ENCODE measurements around the gene NKAIN1.
"Not testable (repeated sequence)": the region's sequence is repeated elsewhere in the genome, so short reads cannot be mapped to it uniquely, and the experiment has no call there.

The NKAIN1 gene

DNA sequence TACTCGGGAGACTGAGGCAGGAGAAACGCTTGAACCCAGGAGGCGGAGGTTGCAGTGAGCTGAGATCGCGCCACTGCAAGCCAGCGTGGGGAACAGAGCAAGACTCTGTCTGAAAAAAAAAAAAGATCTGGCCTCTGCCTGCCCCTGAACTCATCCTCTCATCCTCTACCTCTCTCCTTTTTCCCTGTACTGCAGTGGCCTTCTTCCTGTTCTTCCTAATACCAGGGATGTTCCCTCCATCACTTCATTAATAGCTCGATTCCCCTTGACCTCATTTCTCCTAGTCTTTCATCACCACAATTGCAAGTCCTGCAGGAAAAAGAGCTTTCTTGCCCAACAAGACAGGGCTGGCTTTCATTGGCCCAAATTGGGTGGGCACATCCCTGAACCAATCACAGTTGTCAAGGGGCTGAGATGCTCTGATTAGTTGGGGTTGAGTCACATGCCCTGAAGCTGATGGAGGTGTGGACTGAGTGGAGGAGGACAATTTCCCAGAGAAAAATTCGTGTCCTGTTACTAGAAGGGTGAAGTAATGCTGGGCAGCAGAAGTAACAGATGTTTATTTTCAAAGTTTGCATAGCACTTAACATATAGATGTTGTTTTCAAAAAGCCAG is 87.4 kb downstream of the NKAIN1 start:
- no peak for ATAC-seq

DNA sequence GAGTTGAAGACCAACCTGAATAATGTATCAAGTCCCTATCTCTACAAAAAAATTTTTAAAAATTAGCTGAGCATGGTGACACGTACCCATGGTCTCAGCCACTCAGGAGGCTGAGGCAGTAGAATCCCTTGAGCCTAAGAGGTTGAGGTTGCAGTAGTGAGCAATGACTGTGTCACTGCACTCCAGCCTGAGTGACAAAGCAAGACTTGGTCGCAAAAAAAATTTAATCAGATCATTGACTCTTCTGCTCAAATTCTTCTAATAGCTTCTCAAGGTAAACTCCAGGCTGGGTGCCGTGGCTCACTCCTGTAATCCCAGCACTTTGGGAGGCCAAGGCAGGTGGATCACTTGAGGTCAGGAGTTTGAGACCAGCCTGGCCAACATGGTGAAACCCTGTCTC is 88.3 kb downstream of the NKAIN1 start:
- ATAC-seq, result no peak

DNA sequence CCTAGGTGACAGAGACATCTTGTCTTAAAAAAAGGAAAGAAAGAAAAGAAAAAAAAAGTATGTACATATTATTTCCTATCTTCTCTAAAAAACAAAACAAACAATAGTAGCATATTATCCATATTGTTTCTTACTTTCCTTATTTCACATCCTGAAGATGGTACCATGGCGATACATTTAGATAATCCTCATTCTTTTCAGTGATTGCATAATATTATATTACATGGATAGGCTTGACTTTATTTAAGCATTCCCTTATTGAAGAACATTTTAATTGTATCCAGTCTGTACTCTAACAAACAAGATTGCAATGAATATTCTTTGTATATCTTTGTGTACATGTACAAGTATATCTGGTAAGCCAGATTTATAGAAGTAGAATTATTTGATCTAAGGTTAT is 91.3 kb downstream of the NKAIN1 start:
- no peak for ATAC-seq

DNA sequence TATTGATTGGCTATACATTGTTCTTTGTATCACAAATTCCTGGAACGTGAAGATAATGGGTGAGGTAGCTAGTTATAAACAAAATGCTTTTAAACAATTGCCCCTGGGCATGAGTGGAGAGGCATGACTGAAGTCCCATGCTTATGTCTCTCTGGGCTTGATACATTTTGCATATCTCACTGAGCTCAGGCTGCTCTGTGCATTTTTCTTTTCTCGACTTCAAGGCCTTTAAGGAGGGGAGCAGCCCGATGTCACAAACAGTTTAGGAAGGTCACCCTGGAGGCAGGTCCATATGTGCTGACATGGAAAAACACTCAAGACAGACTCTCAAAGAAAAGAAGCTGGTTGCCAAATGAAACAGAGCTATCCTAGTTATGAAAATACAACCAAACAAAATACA is 94.0 kb downstream of the NKAIN1 start:
- no peak for ATAC-seq

DNA sequence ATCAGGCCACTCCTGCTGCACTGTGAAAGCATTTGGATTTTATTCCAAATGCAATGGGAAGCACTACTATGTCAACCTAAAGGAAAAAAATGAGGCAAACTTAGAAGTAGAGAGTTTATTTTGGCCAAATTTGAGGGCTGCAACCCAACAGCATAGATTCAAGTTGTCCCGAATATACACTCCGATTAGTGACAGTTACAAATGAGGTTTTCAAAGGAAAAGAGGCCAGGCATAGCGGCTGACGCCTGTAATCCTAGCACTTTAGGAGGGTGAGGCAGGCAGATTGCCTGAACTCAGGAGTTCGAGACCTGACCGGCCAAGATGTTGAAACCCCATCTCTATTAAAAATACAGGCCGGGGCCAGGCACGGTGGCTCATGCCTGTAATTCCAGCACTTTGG is 95.2 kb downstream of the NKAIN1 start:
- no peak for ATAC-seq

DNA sequence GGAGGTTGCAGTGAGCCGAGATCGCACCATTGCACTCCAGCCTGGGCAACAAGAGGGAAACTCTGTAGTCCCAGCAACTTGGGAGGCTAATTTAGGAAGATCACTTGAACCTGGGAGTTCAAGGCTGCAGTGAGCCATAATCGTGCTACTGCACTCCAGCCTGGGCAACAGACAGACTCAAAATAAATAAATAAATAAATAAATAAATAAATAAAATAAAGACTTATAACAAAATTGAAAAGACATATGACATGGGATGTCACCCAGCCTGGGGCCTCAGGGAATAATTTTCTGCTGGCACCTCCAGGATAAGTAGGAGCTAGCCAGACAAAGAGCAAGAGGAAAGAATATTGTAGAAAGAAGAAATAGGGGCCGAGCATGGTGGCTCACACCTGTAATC is 96.2 kb downstream of the NKAIN1 start:
- no peak for ATAC-seq

DNA sequence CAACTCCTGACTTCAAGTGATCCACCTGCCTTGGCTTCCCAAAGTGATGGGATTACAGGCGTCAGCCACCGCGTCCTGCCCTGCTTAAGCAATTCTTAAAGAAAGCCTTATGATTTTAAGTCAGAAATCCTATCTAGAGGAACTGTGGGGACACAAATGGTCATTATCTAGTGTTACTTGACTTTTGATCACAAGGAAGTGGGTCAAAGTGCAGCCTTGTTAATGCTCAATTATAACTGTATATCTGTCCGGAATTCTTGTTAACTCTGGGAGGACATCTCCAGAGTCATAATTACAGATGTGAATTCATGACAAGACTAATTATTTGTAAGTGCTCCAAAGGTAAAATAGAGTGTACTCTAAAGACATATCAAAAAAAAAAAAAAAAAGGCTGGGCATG is 97.3 kb downstream of the NKAIN1 start:
- no peak for ATAC-seq

DNA sequence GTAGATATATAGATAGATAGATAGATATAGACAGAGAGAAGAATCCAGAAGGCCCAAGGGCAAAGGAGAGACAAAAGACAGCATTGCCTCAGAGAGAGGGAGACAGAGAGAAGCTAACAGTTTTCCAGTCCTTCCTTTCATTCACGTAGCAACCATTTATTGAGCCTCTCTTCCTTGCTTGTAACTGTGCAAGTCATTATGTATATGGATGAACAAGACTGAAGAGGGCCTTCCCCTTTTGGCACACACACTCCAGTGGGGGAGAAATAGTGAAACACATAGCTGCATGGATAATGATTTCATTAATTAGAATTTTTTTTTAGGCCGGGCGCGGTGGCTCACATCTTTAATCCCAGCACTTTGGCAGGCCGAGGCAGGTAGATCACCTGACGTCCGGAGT is 99.4 kb downstream of the NKAIN1 start:
- no peak for ATAC-seq

DNA sequence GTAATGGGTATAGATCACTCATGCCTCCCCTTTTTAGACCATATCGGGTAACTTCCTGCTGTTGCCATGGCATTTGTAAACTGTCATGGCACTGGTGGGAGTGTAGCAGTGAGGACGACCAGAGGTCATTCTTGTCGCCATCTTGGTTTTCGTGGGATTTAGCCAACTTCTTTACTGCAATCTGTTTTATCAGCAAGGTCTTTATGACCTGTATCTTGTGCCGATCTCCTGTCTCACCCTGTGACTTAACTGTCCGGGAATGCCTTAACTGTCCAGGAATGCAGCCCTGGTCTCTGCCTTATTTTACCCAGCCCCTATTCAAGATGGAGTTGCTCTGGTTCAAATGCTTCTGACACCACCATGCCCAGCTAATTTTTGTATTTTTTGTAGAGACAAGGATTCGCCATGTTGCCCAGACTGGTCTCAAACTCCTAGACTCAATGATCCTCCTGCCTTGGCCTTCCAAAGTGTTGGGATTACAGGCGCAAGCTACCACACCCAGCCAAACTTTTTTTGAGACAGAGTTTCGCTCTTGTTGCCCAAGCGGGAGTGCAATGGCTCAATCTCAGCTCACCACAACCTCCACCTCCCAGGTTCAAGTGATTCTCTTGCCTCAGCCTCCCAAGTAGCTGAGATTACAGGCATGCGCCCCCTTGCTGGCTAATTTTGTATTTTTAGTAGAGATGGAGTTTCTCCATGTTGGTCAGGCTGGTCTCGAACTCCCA is 100.7 kb downstream of the NKAIN1 start:
- ATAC-seq, result not testable (repeated sequence)

DNA sequence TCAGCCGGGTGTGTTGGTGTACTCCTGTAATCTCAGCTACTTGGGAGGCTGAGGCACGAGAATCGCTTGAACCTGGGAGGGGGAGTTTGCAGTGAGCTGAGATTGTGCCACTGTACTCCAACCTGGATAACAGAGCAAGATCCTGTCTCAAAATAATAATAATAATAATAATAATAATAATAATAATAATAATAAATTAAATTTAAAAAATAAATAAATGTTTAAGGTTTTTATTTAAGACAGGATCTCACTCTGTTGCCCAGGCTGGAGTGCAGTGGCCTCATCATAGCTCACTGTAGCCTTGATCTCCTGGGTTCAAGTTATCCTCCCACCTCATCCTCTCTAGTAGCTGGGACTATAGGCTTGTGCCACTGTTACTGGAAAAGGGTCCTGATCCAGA is 101.8 kb downstream of the NKAIN1 start:
- not testable (repeated sequence) for ATAC-seq

DNA sequence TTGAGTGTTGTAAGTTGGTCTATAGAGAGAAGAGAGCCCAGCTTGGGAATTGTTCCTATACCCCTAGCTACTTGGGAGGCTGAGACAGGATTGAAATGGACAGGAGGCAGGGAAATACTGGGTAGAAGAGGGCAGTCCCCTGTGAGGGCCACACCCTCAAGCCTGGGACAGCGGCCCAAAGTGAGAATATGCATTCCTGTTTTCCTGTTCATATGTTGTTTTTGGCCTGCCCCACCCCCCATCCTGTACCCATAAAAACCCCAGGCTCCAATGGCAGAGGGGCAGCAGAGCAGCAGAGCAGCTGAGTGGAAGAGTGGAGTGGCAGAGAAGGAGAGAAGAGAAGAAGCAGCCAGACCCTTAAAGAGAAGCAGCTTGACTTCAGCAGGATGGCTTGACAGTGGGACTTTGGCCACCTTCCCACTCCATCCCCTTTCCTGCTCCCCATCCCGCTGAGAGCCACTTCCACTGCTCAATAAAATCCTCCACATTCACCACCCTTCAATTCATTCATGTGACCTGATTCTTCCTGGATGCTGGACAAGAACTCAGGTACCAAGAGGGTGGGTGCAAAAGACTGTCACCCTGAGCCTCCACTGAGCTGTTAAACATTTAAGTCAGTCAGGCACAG is 103.6 kb downstream of the NKAIN1 start:
- ATAC-seq, result no peak

DNA sequence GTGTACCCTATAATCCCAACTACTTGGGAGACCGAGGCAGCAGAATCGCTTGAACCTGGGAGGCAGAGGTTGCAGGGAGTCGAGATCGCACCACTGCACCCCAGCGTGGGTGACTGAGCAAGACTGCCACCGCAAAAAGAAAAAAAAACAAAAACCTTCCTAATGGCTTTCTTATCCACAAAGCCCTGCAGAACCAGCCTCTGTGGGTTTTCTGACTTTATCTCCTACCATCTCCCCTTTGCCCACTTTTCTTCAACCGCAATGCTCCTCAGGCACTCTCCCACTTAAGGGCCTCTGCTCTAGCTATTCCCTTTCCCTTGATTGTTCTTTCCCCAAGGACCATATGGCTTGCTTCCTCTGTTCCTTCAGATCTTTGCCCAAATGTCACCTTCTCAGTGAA is 106.3 kb downstream of the NKAIN1 start:
- ATAC-seq, result no peak
